Measurements from ENCODE around the gene CEACAM20.

- no peak for TF ChIP-seq ZNF274 (IDR thresholded peaks at IDR 0.05; ENCODE audit: low read depth, low read length)
- TF ChIP-seq SUZ12 (IDR thresholded peaks at IDR 0.05; ENCODE audit: extremely low read depth, insufficient read depth, insufficient read length), result no peak
Observed at GRCh38 chr19:44572581-44572900, 43.1 kb upstream of the CEACAM20 start.

Measured in NT2/D1 (cell line).